Fibroblast of lung (primary cell): ENCODE data around the gene HTRA3. TPM values are rescaled to one million over a fixed set of nuclear protein-coding genes. Genes with fewer than 3 reads are reported as not detected.

Source experiments
- DNase-seq, 2 donors: peaks; one replicate each; pipeline versions ENCODE4 v3.0.0 to v3.0.0-alpha.2; 2010; ENCODE audit warnings: low read depth in 2 of 2
- H2AFZ ChIP-seq: 2 replicates; pipeline ENCODE4 v1.5.1; 2012; ENCODE audit warnings: low read length, control low read depth, inconsistent platforms
- H3K27ac ChIP-seq: 2 replicates; pipeline ENCODE4 v1.5.1; 2011; ENCODE audit warnings: low read length, control low read depth; ENCODE audit not compliant: insufficient read depth
- H3K27me3 ChIP-seq: 2 replicates; pipeline ENCODE4 v1.5.1; 2011; ENCODE audit warnings: mild to moderate bottlenecking, low read length; ENCODE audit not compliant: control insufficient read depth, insufficient read depth
- H3K36me3 ChIP-seq: 2 replicates; pipeline ENCODE4 v1.5.1; 2011; ENCODE audit warnings: low read length; ENCODE audit not compliant: control insufficient read depth, insufficient read depth
- H3K4me1 ChIP-seq: 2 replicates; pipeline ENCODE4 v1.5.1; 2011; ENCODE audit warnings: low read length; ENCODE audit not compliant: control insufficient read depth, insufficient read depth; ENCODE audit errors: extremely low read depth
- H3K4me2 ChIP-seq: 2 replicates; pipeline ENCODE4 v1.5.1; 2011; ENCODE audit warnings: low read length, control low read depth; ENCODE audit not compliant: insufficient read depth; ENCODE audit errors: extremely low read depth
- H3K4me3 ChIP-seq, 4 experiments: fragments of 200-600 bp in 1 of 4; sonication (generic) in 1 of 4; replicated peaks in 1 of 4; 2 replicates each; pipeline ENCODE4 v1.5.1; 2011 to 2016; ENCODE audit warnings: low read length in 4 of 4, low read depth in 3 of 4, mild to moderate bottlenecking in 3 of 4, control low read depth in 2 of 4, inconsistent platforms in 1 of 4, mixed read lengths in 1 of 4; ENCODE audit not compliant: insufficient read depth in 1 of 4; ENCODE audit errors: control extremely low read depth in 1 of 4
- H3K79me2 ChIP-seq: 2 replicates; pipeline ENCODE4 v1.5.1; 2012; ENCODE audit warnings: mild to moderate bottlenecking, low read length, inconsistent platforms; ENCODE audit not compliant: control insufficient read depth, insufficient read depth
- H3K9ac ChIP-seq: 2 replicates; pipeline ENCODE4 v1.5.1; 2011; ENCODE audit warnings: mild to moderate bottlenecking, low read length, control low read depth; ENCODE audit not compliant: insufficient read depth
- H3K9me3 ChIP-seq: 2 replicates; pipeline ENCODE4 v1.5.1; 2012; ENCODE audit warnings: low read depth, low read length; ENCODE audit not compliant: control insufficient read depth, insufficient read depth
- H4K20me1 ChIP-seq: 2 replicates; pipeline ENCODE4 v1.5.1; 2011; ENCODE audit warnings: low read length; ENCODE audit not compliant: control insufficient read depth, insufficient read depth; ENCODE audit errors: extremely low read depth
- CTCF ChIP-seq, 2 donors: IDR thresholded peaks in 1 of 2; conservative IDR thresholded peaks in 1 of 2; 1 replicate in 1 of 2; 2 replicates in 1 of 2; pipeline ENCODE4 v1.5.1; 2011 to 2012; ENCODE audit warnings: low read length in 2 of 2, control low read depth in 1 of 2, inconsistent platforms in 1 of 2, low read depth in 1 of 2, mild to moderate bottlenecking in 1 of 2
- EZH2 ChIP-seq: IDR thresholded peaks from 2 replicates; pipeline ENCODE4 v1.5.1; 2012; ENCODE audit warnings: low read length, control low read depth, mild to moderate bottlenecking; ENCODE audit errors: missing control alignments
- polyA plus RNA-seq, 2 donors: library from polyadenylated mRNA; depleted of rRNA in 1 of 2; stranded (reverse) in 1 of 2; unstranded in 1 of 2; fragments of >200 nt; gene quantifications; 2 replicates each; pipeline ENCODE4 v1.2.1, GENCODE V29; 2011 to 2012; ENCODE audit warnings: missing spikeins in 1 of 2
- total RNA-seq: library from RNA; depleted of rRNA; stranded (reverse); fragments of >200 nt; gene quantifications from 2 replicates; pipeline ENCODE4 v1.2.1, GENCODE V29; 2014

The HTRA3 gene
- total and polyA plus RNA-seq, 2 donors (not counting 1 experiment from before 2014, with no cell fraction given): 2.8 to 3.5 TPM

DNA sequence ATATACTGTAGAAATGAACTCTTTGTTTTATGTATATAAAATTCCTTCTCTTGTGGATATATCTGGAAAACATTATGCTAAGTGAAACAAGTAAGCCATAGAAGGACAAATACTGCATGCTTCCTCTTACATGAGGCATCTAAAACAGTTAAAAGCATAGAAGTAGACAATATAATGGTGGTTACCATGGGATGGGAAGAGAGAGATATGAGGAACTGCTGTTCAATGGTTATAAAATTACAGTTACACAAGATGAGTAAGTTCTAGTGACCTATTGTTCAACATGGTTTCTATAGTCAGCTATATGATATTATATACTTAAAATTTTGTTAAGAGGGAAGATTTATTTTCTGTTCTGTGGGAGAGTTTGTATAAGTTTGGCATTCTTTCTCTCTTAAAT is 43.4 kb downstream of the HTRA3 start:
- Histone ChIP-seq H3K27me3 (peaks cover 3% of the 10 kb centered on the region), H3K27ac (no peak overlapping the region), H3K4me1 (peaks cover 15% of the 10 kb centered on the region), H3K4me3 (no peak overlapping the region), H3K9me3 (no peaks in the 10 kb centered on the region), H3K79me2 (no peaks in the 10 kb centered on the region), H3K9ac (no peak overlapping the region), H3K36me3 (no peaks in the 10 kb centered on the region), H3K4me2 (no peak overlapping the region), H2AFZ (no peak overlapping the region), H4K20me1 (no peaks in the 10 kb centered on the region)
- TF ChIP-seq CTCF (conservative IDR thresholded peaks at IDR 0.05 in 1 of 2, IDR thresholded peaks at IDR 0.05 in 1 of 2; ENCODE audit: low read depth in 1 of 2, low read length in 2 of 2) (no peak), EZH2 (no peak)
- DNase-seq: no peak

GRCh38 chr4:8314691-8315255 is 45.2 kb downstream of the HTRA3 start:
- Histone ChIP-seq H3K36me3 (no peaks in the 10 kb centered on the region), H3K27ac (no peak overlapping the region), H3K9ac (no peak overlapping the region), H3K4me1 (peaks cover 16% of the 10 kb centered on the region), H3K9me3 (no peaks in the 10 kb centered on the region), H3K4me2 (no peak overlapping the region), H3K4me3 (no peak overlapping the region), H2AFZ (no peak overlapping the region), H3K79me2 (no peaks in the 10 kb centered on the region), H3K27me3 (peaks cover 3% of the 10 kb centered on the region), H4K20me1 (no peaks in the 10 kb centered on the region)
- DNase-seq: no peak
- TF ChIP-seq CTCF (conservative IDR thresholded peaks at IDR 0.05 in 1 of 2, IDR thresholded peaks at IDR 0.05 in 1 of 2; ENCODE audit: low read depth in 1 of 2, low read length in 2 of 2): no peak
- no peak for TF ChIP-seq EZH2

DNA sequence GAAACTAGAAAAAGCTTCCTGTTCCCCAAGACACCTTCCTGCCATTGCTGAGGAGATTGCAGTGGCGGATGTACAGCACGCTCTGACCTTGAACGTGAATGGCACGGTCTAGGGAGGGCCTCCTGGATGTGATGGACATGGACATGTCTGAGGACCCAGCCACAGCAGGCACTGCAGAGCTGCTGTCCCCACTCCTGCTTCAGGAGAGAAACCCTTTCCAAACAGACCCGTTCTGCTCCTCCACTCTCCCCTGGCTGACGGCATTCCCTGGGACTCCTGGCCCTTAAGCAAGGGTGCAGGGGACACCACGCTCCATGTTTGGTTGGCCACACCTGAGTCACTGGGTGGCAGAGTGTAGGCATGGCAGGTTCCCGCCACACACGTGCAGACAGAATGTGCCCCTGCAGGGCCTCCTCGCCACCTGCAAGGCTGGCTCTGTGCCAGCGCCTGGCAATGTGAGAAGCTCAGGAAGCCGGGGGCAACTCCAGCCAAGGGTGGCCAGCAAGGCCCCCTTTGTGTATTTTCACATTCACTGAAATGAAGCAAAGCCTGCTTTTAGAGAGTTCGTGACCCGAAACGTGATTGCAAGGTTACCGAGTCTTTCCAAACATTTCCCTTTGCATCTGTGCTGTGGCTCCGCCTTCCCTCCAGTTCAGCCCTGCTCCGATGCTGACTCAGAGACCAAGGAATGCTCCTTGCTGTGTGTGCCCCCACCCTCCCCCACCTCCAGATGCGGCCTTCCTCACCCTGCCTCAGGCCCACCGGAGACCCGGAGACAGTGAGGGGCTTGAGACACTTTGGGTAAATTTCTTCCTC is 46.1 kb downstream of the HTRA3 start:
- H3K9me3 ChIP-seq: no peaks in the 10 kb centered on the region
- no peak overlapping the region for H2AFZ ChIP-seq
- no peak overlapping the region for H3K9ac ChIP-seq
- no peak for TF ChIP-seq CTCF (conservative IDR thresholded peaks at IDR 0.05 in 1 of 2, IDR thresholded peaks at IDR 0.05 in 1 of 2; ENCODE audit: low read depth in 1 of 2, low read length in 2 of 2)
- TF ChIP-seq EZH2: no peak
- H3K27ac ChIP-seq: no peak overlapping the region
- H3K4me3 ChIP-seq: no peak overlapping the region
- H4K20me1 ChIP-seq: no peaks in the 10 kb centered on the region
- peak; percentile 81 to 86 for DNase-seq
- peaks cover 3% of the 10 kb centered on the region for H3K27me3 ChIP-seq
- peaks cover 22% of the 10 kb centered on the region for H3K4me1 ChIP-seq
- H3K79me2 ChIP-seq: no peaks in the 10 kb centered on the region
- no peaks in the 10 kb centered on the region for H3K36me3 ChIP-seq
- H3K4me2 ChIP-seq: peak overlapping the region; percentile 50
